Aorta (tissue), 5 donors: ENCODE measurements around the gene LFNG. TPM values are rescaled to one million over a fixed set of nuclear protein-coding genes. Genes with fewer than 3 reads are reported as not detected.

ENCODE experiments used
- ATAC-seq: fragments of 200-7000 bp; cut with Tn5 transposase; one replicate; pipeline ENCODE4 v1.9.1; 2022; ENCODE audit warnings: moderate library complexity; ENCODE audit not compliant: low FRiP score
- DNase-seq, 2 donors: peaks; one replicate each; pipeline ENCODE4 v3.0.0-alpha.2; 2020
- H3K27ac ChIP-seq, 2 donors: one replicate each; pipeline ENCODE4 v1.5.1; 2013; ENCODE audit warnings: low read length in 2 of 2, mild to moderate bottlenecking in 2 of 2, moderate library complexity in 2 of 2, control low read depth in 1 of 2, inconsistent platforms in 1 of 2, low read depth in 1 of 2
- H3K27me3 ChIP-seq, 2 donors: one replicate each; pipeline ENCODE4 v1.6.1; 2013; ENCODE audit warnings: control low read depth in 1 of 2, low read length in 1 of 2, mild to moderate bottlenecking in 1 of 2, moderate library complexity in 1 of 2; ENCODE audit not compliant: insufficient read depth in 2 of 2, control insufficient read depth in 1 of 2
- H3K36me3 ChIP-seq, 2 donors: one replicate each; pipeline ENCODE4 v1.6.1; 2013; ENCODE audit warnings: control low read depth in 1 of 2, low read length in 1 of 2, mild to moderate bottlenecking in 1 of 2; ENCODE audit not compliant: insufficient read depth in 2 of 2, control insufficient read depth in 1 of 2
- H3K4me1 ChIP-seq, 2 donors: one replicate each; pipeline ENCODE4 v1.6.1; 2013; ENCODE audit warnings: low read length in 2 of 2, control low read depth in 1 of 2, mild to moderate bottlenecking in 1 of 2, moderate library complexity in 1 of 2; ENCODE audit not compliant: insufficient read depth in 2 of 2, control insufficient read depth in 1 of 2
- H3K4me3 ChIP-seq, 2 donors: one replicate each; pipeline ENCODE4 v1.5.1; 2013; ENCODE audit warnings: low read length in 2 of 2, control low read depth in 1 of 2, mild to moderate bottlenecking in 1 of 2
- H3K9me3 ChIP-seq: one replicate; pipeline ENCODE4 v1.6.1; 2013; ENCODE audit warnings: mild to moderate bottlenecking, low read length; ENCODE audit not compliant: control insufficient read depth
- WGBS, 2 donors: extraction: QIAGEN DNeasy Blood & Tissue Kit; methylation state at CpG; one replicate each; pipeline ENCODE4 v1.1.7; 2013; 5-methylcytosine and 5-hydroxymethylcytosine counted together
- intact Hi-C, 2 donors: fragments of 100-400 bp; cut with DNase I; formaldehyde crosslinking; loops; one replicate each; pipeline versions ENCODE4 v1.14.2 to v1.15.0; 2022
- polyA plus RNA-seq, 2 donors: library from polyadenylated mRNA; stranded (reverse); fragments of 200-250 nt; gene quantifications; one replicate each; pipeline ENCODE4 v1.2.3, GENCODE V29; 2013
- total RNA-seq, 2 donors: library from RNA; stranded (reverse); fragmentation: NEBNext Ultra II Directional; extraction: Animal tissue kit (Norgen Biotek cat#: 25700); gene quantifications; one replicate each; pipeline ENCODE4 v1.2.1, GENCODE V29; 2021
- donor health status: healthy with polysubstance abuse.
- donor health status: Bipolar disorder and iron deficiency.
- donor health status: DM: no; HTN: no; CAD: no.
- donor health status: DM: no; HTN: no; CAD: no.
- donor health status: DM: yes; HTN: yes; CAD: no.

Gene LFNG
- total and polyA plus RNA-seq, 4 donors, result 2.3 to 30.6 (median 9.9) TPM

- no peak overlapping the region for H3K4me3 ChIP-seq
- H3K4me1 ChIP-seq, result no peaks in the 10 kb centered on the region
- intact Hi-C loops, result no loop called here
- 93 to 95% methylated on average over 23 of the region's 23 CpGs for WGBS, 2 donors
- ATAC-seq (no peak), DNase-seq (peak in 1 of 2 donors; percentile 38)
- no peak overlapping the region for H3K27ac ChIP-seq
- no peaks in the 10 kb centered on the region for H3K27me3 ChIP-seq
- H3K9me3 ChIP-seq, result no peaks in the 10 kb centered on the region
- H3K36me3 ChIP-seq, result peaks cover 0 to 8% of the 10 kb centered on the region in 2 donors
Observed at GRCh38 chr7:2544541-2545188, 25.1 kb downstream of the LFNG start.

GRCh38 chr7:2545746-2546425 lies 26.3 kb downstream of the LFNG start:
- DNase-seq (peak in 1 of 2 donors; percentile 43), ATAC-seq (no peak)
- Histone ChIP-seq H3K4me3 (no peak overlapping the region), H3K36me3 (peaks cover 0 to 8% of the 10 kb centered on the region in 2 donors), H3K27me3 (no peaks in the 10 kb centered on the region), H3K4me1 (no peaks in the 10 kb centered on the region), H3K27ac (no peak overlapping the region), H3K9me3 (no peaks in the 10 kb centered on the region)
- 94 to 95% methylated on average over 20 of the region's 20 CpGs for WGBS, 2 donors
- intact Hi-C loops, result no loop called here

- 92 to 96% methylated on average over 31 of the region's 31 CpGs for WGBS, 2 donors
- no peak for ATAC-seq
- intact Hi-C loops, result no loop called here
- no peaks in the 10 kb centered on the region for H3K27me3 ChIP-seq
- no peak overlapping the region for H3K27ac ChIP-seq
- H3K4me3 ChIP-seq, result no peak overlapping the region
- H3K4me1 ChIP-seq, result no peaks in the 10 kb centered on the region
- peak in 1 of 2 donors; percentile 16 for DNase-seq
- no peaks in the 10 kb centered on the region for H3K9me3 ChIP-seq
- peaks cover 0 to 5% of the 10 kb centered on the region in 2 donors for H3K36me3 ChIP-seq
Observed at GRCh38 chr7:2546776-2547586, 27.4 kb downstream of the LFNG start.

GRCh38 chr7:2551418-2551817 lies 31.8 kb downstream of the LFNG start:
- peaks cover 0 to 3% of the 10 kb centered on the region in 2 donors for H3K36me3 ChIP-seq

GRCh38 chr7:2553108-2553507 lies 33.5 kb downstream of the LFNG start:
- WGBS, 2 donors, result 95 to 97% methylated on average over 10 of the region's 10 CpGs
- DNase-seq (peak in 1 of 2 donors; percentile 28), ATAC-seq (no peak)
- Histone ChIP-seq H3K9me3 (no peaks in the 10 kb centered on the region), H3K27ac (no peak overlapping the region), H3K27me3 (no peaks in the 10 kb centered on the region), H3K4me3 (no peak overlapping the region), H3K4me1 (no peaks in the 10 kb centered on the region), H3K36me3 (no peaks in the 10 kb centered on the region)
- intact Hi-C loops, result loop anchor here in 1 of 2 donors (10.0 kb wide), 1 partner anchor 292 kb away; the partner anchor contains the start of gene GNA12

More at GRCh38 chr7:2551418-2551817, 31.8 kb downstream of the LFNG start:
- WGBS, 2 donors, result 98% methylated on average over 8 of the region's 8 CpGs
- ATAC-seq (no peak), DNase-seq (peak in 1 of 2 donors; percentile 18)
- Histone ChIP-seq H3K4me1 (no peaks in the 10 kb centered on the region), H3K4me3 (no peak overlapping the region), H3K9me3 (no peaks in the 10 kb centered on the region), H3K27me3 (no peaks in the 10 kb centered on the region), H3K27ac (no peak overlapping the region)
- intact Hi-C loops, result loop anchor here in 1 of 2 donors (10.0 kb wide), 1 partner anchor 293 kb away; the partner anchor contains the start of gene GNA12

GRCh38 chr7:2553831-2554581 lies 34.4 kb downstream of the LFNG start:
- 79 to 80% methylated on average over 16 of the region's 16 CpGs for WGBS, 2 donors
- no peak for ATAC-seq
- peak in 1 of 2 donors; percentile 24 for DNase-seq
- Histone ChIP-seq H3K9me3 (no peaks in the 10 kb centered on the region), H3K4me3 (no peak overlapping the region), H3K36me3 (no peaks in the 10 kb centered on the region), H3K4me1 (no peaks in the 10 kb centered on the region), H3K27ac (no peak overlapping the region), H3K27me3 (no peaks in the 10 kb centered on the region)
- intact Hi-C loops, result loop anchor here in 1 of 2 donors (10.0 kb wide), 1 partner anchor 291 kb away; the partner anchor contains the start of gene GNA12

- no peaks in the 10 kb centered on the region for H3K4me1 ChIP-seq
- no peak for ATAC-seq
- peak overlapping the region; percentile 79 to 97 for H3K4me3 ChIP-seq
- no peak overlapping the region for H3K27ac ChIP-seq
- intact Hi-C loops, result loop anchor here in 1 of 2 donors (5.0 to 10.0 kb wide), 2 partner anchors 53 to 290 kb away; partner anchors contain the start of gene GNA12
- DNase-seq, result peak in 1 of 2 donors; percentile 44
- H3K36me3 ChIP-seq, result no peaks in the 10 kb centered on the region
- no peaks in the 10 kb centered on the region for H3K9me3 ChIP-seq
- H3K27me3 ChIP-seq, result no peaks in the 10 kb centered on the region
- WGBS, 2 donors, result 7 to 11% methylated on average over 11 to 12 of the region's 12 CpGs
Observed at GRCh38 chr7:2554661-2555111, 35.1 kb downstream of the LFNG start.
